IMR-90 (cell line): ENCODE measurements around the gene NXN. TPM values are rescaled to one million over a fixed set of nuclear protein-coding genes. Genes with fewer than 3 reads are reported as not detected.

Source experiments
- ATAC-seq: fragments of 200-7000 bp; cut with Tn5 transposase; 2 replicates; pipeline ENCODE4 v1.9.1; 2020; ENCODE audit warnings: low read depth, mild to moderate bottlenecking, moderate library complexity
- BruUV-seq: library from RNA; stranded (reverse); fragments of 400-500 nt; replicated peaks from 2 replicates; lab custom pipeline; 2021; lab: Mats Ljungman, UMichigan
- CTCF ChIA-PET: fragments of 300-600 bp; formaldehyde crosslinking; extraction: SDS; loops from one replicate; lab custom pipeline; 2021; ENCODE audit warnings: antibody characterized with exemption; lab: Yijun Ruan, JAX
- POLR2A ChIA-PET: fragments of 300-600 bp; sonication (Branson Sonifier 250); formaldehyde crosslinking; loops from one replicate; lab custom pipeline; 2022; ENCODE audit warnings: antibody characterized with exemption; ENCODE audit not compliant: unreplicated experiment; lab: Charles Lee
- DNase-seq: peaks from one replicate; pipeline ENCODE4 v3.0.0; 2013
- H2AFZ ChIP-seq: replicated peaks from 2 replicates; pipeline ENCODE3; 2013; ENCODE audit warnings: low read length, mild to moderate bottlenecking; ENCODE audit not compliant: poor library complexity
- H2AK5ac ChIP-seq: 2 replicates; pipeline ENCODE4 v1.6.1; 2013; ENCODE audit warnings: low read depth, low read length, inconsistent platforms
- H2AK9ac ChIP-seq: replicated peaks from 2 replicates; pipeline ENCODE3; 2013; ENCODE audit warnings: mild to moderate bottlenecking, low read depth, low read length, moderate library complexity; ENCODE audit not compliant: poor library complexity
- H2BK120ac ChIP-seq: 2 replicates; pipeline ENCODE4 v1.6.1; 2013; ENCODE audit warnings: low read depth, low read length, inconsistent platforms
- H2BK15ac ChIP-seq: 3 replicates; pipeline ENCODE4 v1.6.1; 2013; ENCODE audit warnings: low read depth, low read length, inconsistent platforms
- H2BK20ac ChIP-seq: 2 replicates; pipeline ENCODE4 v1.6.1; 2013; ENCODE audit warnings: low read depth, mild to moderate bottlenecking, inconsistent platforms, low read length, moderate library complexity
- H2BK5ac ChIP-seq: 2 replicates; pipeline ENCODE4 v1.6.1; 2013; ENCODE audit warnings: mild to moderate bottlenecking, low read depth, low read length, inconsistent platforms; ENCODE audit not compliant: poor library complexity, severe bottlenecking
- H3K14ac ChIP-seq: replicated peaks from 2 replicates; pipeline ENCODE4 v1.6.1; 2013; ENCODE audit warnings: low read depth, low read length, inconsistent platforms
- H3K18ac ChIP-seq: 2 replicates; pipeline ENCODE4 v1.6.1; 2013; ENCODE audit warnings: low read depth, low read length, control low read depth
- H3K23ac ChIP-seq: 2 replicates; pipeline ENCODE4 v1.6.1; 2013; ENCODE audit warnings: low read depth, low read length, inconsistent platforms
- H3K27ac ChIP-seq: 2 replicates; pipeline ENCODE4 v1.5.1; 2013; ENCODE audit warnings: mild to moderate bottlenecking, control low read depth, low read length; ENCODE audit not compliant: insufficient read depth
- H3K27me3 ChIP-seq: 2 replicates; pipeline ENCODE4 v1.6.1; 2013; ENCODE audit warnings: low read length; ENCODE audit not compliant: control insufficient read depth, insufficient read depth
- H3K36me3 ChIP-seq: 2 replicates; pipeline ENCODE4 v1.6.1; 2013; ENCODE audit warnings: low read length, mixed read lengths; ENCODE audit not compliant: control insufficient read depth, insufficient read depth
- H3K4ac ChIP-seq: 2 replicates; pipeline ENCODE4 v1.6.1; 2013; ENCODE audit warnings: low read depth, low read length, inconsistent platforms
- H3K4me1 ChIP-seq: 2 replicates; pipeline ENCODE4 v1.6.1; 2013; ENCODE audit warnings: low read length, mixed read lengths; ENCODE audit not compliant: control insufficient read depth, insufficient read depth
- H3K4me2 ChIP-seq: 2 replicates; pipeline ENCODE4 v1.6.1; 2013; ENCODE audit warnings: low read depth, mild to moderate bottlenecking, control low read depth, low read length, moderate library complexity
- H3K4me3 ChIP-seq: 2 replicates; pipeline ENCODE4 v1.5.1; 2013; ENCODE audit warnings: low read depth, mild to moderate bottlenecking, control low read depth, low read length, moderate library complexity; ENCODE audit not compliant: insufficient read depth
- H3K56ac ChIP-seq: 2 replicates; pipeline ENCODE4 v1.6.1; 2013; ENCODE audit warnings: low read length, inconsistent platforms; ENCODE audit not compliant: insufficient read depth; ENCODE audit errors: extremely low read depth
- H3K79me1 ChIP-seq, 2 experiments: 2 replicates each; pipeline ENCODE4 v1.6.1; 2013; ENCODE audit warnings: low read length in 2 of 2, inconsistent platforms in 1 of 2, low read depth in 1 of 2
- H3K9ac ChIP-seq: 2 replicates; pipeline ENCODE4 v1.6.1; 2013; ENCODE audit warnings: low read depth, low read length, control low read depth
- H3K9me1 ChIP-seq: 2 replicates; pipeline ENCODE4 v1.6.1; 2013; ENCODE audit warnings: low read length, inconsistent platforms; ENCODE audit not compliant: insufficient read depth
- H3K9me3 ChIP-seq: 2 replicates; pipeline ENCODE4 v1.6.1; 2013; ENCODE audit warnings: low read length; ENCODE audit not compliant: control insufficient read depth, insufficient read depth
- H4K20me1 ChIP-seq: 2 replicates; pipeline ENCODE4 v1.6.1; 2013; ENCODE audit warnings: low read length, inconsistent platforms; ENCODE audit not compliant: insufficient read depth
- H4K5ac ChIP-seq: 2 replicates; pipeline ENCODE4 v1.6.1; 2013; ENCODE audit warnings: mild to moderate bottlenecking, low read depth, low read length, control low read depth
- H4K8ac ChIP-seq, 2 experiments: 2 replicates each; pipeline ENCODE4 v1.6.1; 2013; ENCODE audit warnings: low read depth in 2 of 2, low read length in 2 of 2, control low read depth in 1 of 2, inconsistent platforms in 1 of 2
- H4K91ac ChIP-seq: 2 replicates; pipeline ENCODE4 v1.6.1; 2013; ENCODE audit warnings: low read depth, low read length, inconsistent platforms; ENCODE audit not compliant: insufficient read depth
- BHLHE40 ChIP-seq: fragments of 150-350 bp; IDR thresholded peaks from 2 replicates; pipeline ENCODE4 v1.6.1; 2016; ENCODE audit warnings: mild to moderate bottlenecking, low read depth, low read length
- CEBPB ChIP-seq: IDR thresholded peaks from 2 replicates; pipeline ENCODE4 v1.6.1; 2012; ENCODE audit warnings: low read depth, low read length, improper control_type of control experiment
- CHD1 ChIP-seq: IDR thresholded peaks from 2 replicates; pipeline ENCODE4 v1.6.1; 2012; ENCODE audit warnings: low read depth, low read length, improper control_type of control experiment
- ELK1 ChIP-seq: fragments of 150-350 bp; IDR thresholded peaks from 2 replicates; pipeline ENCODE4 v1.6.1; 2016; ENCODE audit warnings: low read depth, mild to moderate bottlenecking, low read length, moderate library complexity, borderline replicate concordance
- FOS ChIP-seq: fragments of 150-350 bp; IDR thresholded peaks from 2 replicates; pipeline ENCODE4 v1.6.1; 2016; ENCODE audit warnings: low read depth, low read length
- MAZ ChIP-seq: IDR thresholded peaks from 2 replicates; pipeline ENCODE4 v1.6.1; 2012; ENCODE audit warnings: low read depth, mild to moderate bottlenecking, low read length, improper control_type of control experiment, moderate library complexity, borderline replicate concordance
- MXI1 ChIP-seq: IDR thresholded peaks from 2 replicates; pipeline ENCODE4 v1.6.1; 2012; ENCODE audit warnings: low read depth, mild to moderate bottlenecking, low read length, moderate library complexity, borderline replicate concordance
- NFE2L2 ChIP-seq: fragments of 150-350 bp; IDR thresholded peaks from 2 replicates; pipeline ENCODE4 v1.6.1; 2016; ENCODE audit warnings: low read depth, mild to moderate bottlenecking, low read length
- POLR2A ChIP-seq: IDR thresholded peaks from 2 replicates; pipeline ENCODE4 v1.6.1; 2012; ENCODE audit warnings: mild to moderate bottlenecking, low read depth, low read length
- RAD21 ChIP-seq: IDR thresholded peaks from 2 replicates; pipeline ENCODE4 v1.6.1; 2012; ENCODE audit warnings: low read length, improper control_type of control experiment
- RCOR1 ChIP-seq: IDR thresholded peaks from 2 replicates; pipeline ENCODE4 v1.6.1; 2012; ENCODE audit warnings: mild to moderate bottlenecking, low read length, improper control_type of control experiment; ENCODE audit not compliant: insufficient replicate concordance
- RFX5 ChIP-seq: IDR thresholded peaks from 2 replicates; pipeline ENCODE4 v1.8.0; 2012; ENCODE audit warnings: low read depth, mild to moderate bottlenecking, low read length, moderate library complexity
- SMC3 ChIP-seq: fragments of 150-350 bp; IDR thresholded peaks from 2 replicates; pipeline ENCODE4 v1.6.1; 2016; ENCODE audit warnings: low read depth, mild to moderate bottlenecking, antibody characterized with exemption, low read length, moderate library complexity
- USF2 ChIP-seq: fragments of 150-350 bp; IDR thresholded peaks from 2 replicates; pipeline ENCODE4 v1.6.1; 2017; ENCODE audit warnings: mild to moderate bottlenecking, antibody characterized with exemption, low read length, low read depth
- WGBS, 2 experiments: methylation state at CpG; one replicate each; pipeline versions ENCODE4 v1.1.5 to v1.1.7; 2013; ENCODE audit warnings: missing lambda C conversion rate in 2 of 2; ENCODE audit not compliant: insufficient read length in 1 of 2; ENCODE audit errors: extremely low coverage in 2 of 2; 5-methylcytosine and 5-hydroxymethylcytosine counted together
- dilution Hi-C: fragments of 300-500 bp; cut with HindIII; formaldehyde crosslinking; loops from one replicate; pipeline ENCODE4 v1.14.3; 2018; ENCODE audit warnings: low sequenced_read_pairs; ENCODE audit not compliant: unreplicated experiment
- in situ Hi-C: fragments of 300-500 bp; cut with MboI; formaldehyde crosslinking; loops from 3 replicates; pipeline ENCODE4 v1.14.3; 2019; ENCODE audit warnings: low sequenced_read_pairs, inconsistent platforms, mixed read lengths
- intact Hi-C: fragments of 100-400 bp; cut with micrococcal nuclease; formaldehyde crosslinking; loops from 2 replicates; pipeline ENCODE4 v1.10.0; 2022
- polyA plus RNA-seq, 3 experiments: library from polyadenylated mRNA; depleted of rRNA; stranded (reverse); fragments of >200 nt; gene quantifications; 2 replicates each; pipeline ENCODE4 v1.2.3, GENCODE V29; 2012; ENCODE audit warnings: low replicate concordance in 1 of 3
- total RNA-seq: library from RNA; depleted of rRNA; stranded (reverse); fragments of >200 nt; gene quantifications from 2 replicates; pipeline ENCODE4 v1.2.3, GENCODE V29; 2012

Gene NXN
- total and polyA plus RNA-seq, 2 of the 4 experiments (the other 2 are of a cell fraction) = 52.5 to 116 TPM

GRCh38 chr17:1000597-1001461 lies 21.3 kb upstream of the NXN start:
- CTCF ChIA-PET = interaction anchor here (0.7 to 3.2 kb wide), 3 partner anchors 28 to 98 kb away, joined by 3 to 25 read pairs (median 3); no protein-coding TSS in a partner anchor
- peak overlapping the region; percentile 87 for H3K4ac ChIP-seq
- no peaks in the 10 kb centered on the region for H3K9me3 ChIP-seq
- peak; percentile 1; the same call in 1 of the 2 replicates for ATAC-seq
- POLR2A ChIA-PET = no interaction called here
- peak overlapping the region; percentile 6; the same call in 1 of the 2 replicates for H4K5ac ChIP-seq
- peak overlapping the region; percentile 63 for H2BK20ac ChIP-seq
- peak overlapping the region; percentile 13; the same call in 1 of the 3 replicates for H2BK15ac ChIP-seq
- H2AK5ac ChIP-seq = peak overlapping the region; percentile 79; the same call in 1 of the 2 replicates
- H3K36me3 ChIP-seq = peaks cover 39% of the 10 kb centered on the region
- peak overlapping the region; percentile 3; the same call in 1 of the 2 replicates for H3K9ac ChIP-seq
- intact Hi-C loops (no loop called here), in situ Hi-C loops (no loop called here), dilution Hi-C loops (no loop called here)
- H3K9me1 ChIP-seq = peaks cover 30% of the 10 kb centered on the region
- peak; percentile 74 for DNase-seq
- peak overlapping the region; percentile 82 for H3K14ac ChIP-seq
- H2BK5ac ChIP-seq = peak overlapping the region; percentile 96
- peak overlapping the region; percentile 95 for H3K27ac ChIP-seq
- H3K4me3 ChIP-seq = no peak overlapping the region
- H2AFZ ChIP-seq = peak overlapping the region; percentile 48
- peaks cover 68% of the 10 kb centered on the region for H4K20me1 ChIP-seq
- H4K8ac ChIP-seq = peak overlapping the region in 1 of 2 experiments; percentile 74; a peak in 1 of 4 replicates
- H3K79me1 ChIP-seq = peaks cover 28 to 72% of the 10 kb centered on the region in 2 experiments
- no peak overlapping the region for H3K56ac ChIP-seq
- WGBS, 2 experiments = 12% methylated on average over 5 of the region's 15 CpGs; no CpG with 5 or more reads in 1 of the 2 experiments
- peak overlapping the region; percentile 0; the same call in 1 of the 2 replicates for H3K4me2 ChIP-seq
- BruUV-seq = no TSS peak
- H3K18ac ChIP-seq = peak overlapping the region; percentile 17
- peak overlapping the region; percentile 23; the same call in 1 of the 2 replicates for H4K91ac ChIP-seq
- peaks cover 50% of the 10 kb centered on the region for H3K4me1 ChIP-seq
- no peaks in the 10 kb centered on the region for H3K27me3 ChIP-seq
- peak overlapping the region; percentile 85 for H2BK120ac ChIP-seq
- peak overlapping the region; percentile 51 for H2AK9ac ChIP-seq
- peak overlapping the region; percentile 74; the same call in 1 of the 2 replicates for H3K23ac ChIP-seq
- peak; percentile 12; the same call in 1 of the 2 replicates for TF ChIP-seq USF2
- TF ChIP-seq NFE2L2 = no peak
- no peak for TF ChIP-seq RCOR1
- TF ChIP-seq MXI1 = no peak
- no peak for TF ChIP-seq RFX5
- no peak for TF ChIP-seq SMC3
- TF ChIP-seq CHD1 = no peak
- TF ChIP-seq FOS = no peak
- TF ChIP-seq RAD21 = no peak
- TF ChIP-seq BHLHE40 = peak; percentile 78; the same call in 1 of the 2 replicates
- TF ChIP-seq MAZ = no peak
- no peak for TF ChIP-seq ELK1
- TF ChIP-seq POLR2A = no peak
- TF ChIP-seq CEBPB = no peak
